Body of pancreas (tissue), 4 donors: ENCODE results near the gene PLEKHG4B. TPM values are rescaled to one million over a fixed set of nuclear protein-coding genes. Genes with fewer than 3 reads are reported as not detected.

Experiments used
- ATAC-seq: fragments of 150-250 bp; one replicate; pipeline ENCODE4 v1.9.1; 2016
- DNase-seq, 4 donors: peaks; one replicate each; pipeline ENCODE4 v3.0.0-alpha.2; 2019
- H3K27ac ChIP-seq, 4 donors: fragments of 200-600 bp; sonication (generic); 1 replicate in 3 of 4; 2 replicates in 1 of 4; pipeline versions ENCODE4 v1.5.1 to v1.6.1; 2016 to 2019; ENCODE audit warnings: mild to moderate bottlenecking in 1 of 4, mixed read lengths in 1 of 4, moderate library complexity in 1 of 4
- H3K27me3 ChIP-seq, 2 donors: fragments of 200-600 bp; sonication (generic); one replicate each; pipeline ENCODE4 v1.6.0; 2016; ENCODE audit warnings: mild to moderate bottlenecking in 1 of 2
- H3K36me3 ChIP-seq, 2 donors: fragments of 200-600 bp; sonication (generic); replicated peaks in 1 of 2; 2 replicates each; pipeline ENCODE4 v1.5.1; 2016; ENCODE audit warnings: low read depth in 2 of 2; ENCODE audit not compliant: insufficient read depth in 1 of 2
- H3K4me1 ChIP-seq: fragments of 200-600 bp; sonication (generic); one replicate; pipeline ENCODE4 v1.6.0; 2016
- H3K4me3 ChIP-seq, 2 donors: fragments of 200-600 bp; sonication (generic); 1 replicate in 1 of 2; 2 replicates in 1 of 2; pipeline ENCODE4 v1.5.1; 2016 to 2019
- H3K9me3 ChIP-seq, 3 donors: fragments of 200-600 bp; sonication (generic); 1 replicate in 2 of 3; 2 replicates in 1 of 3; pipeline ENCODE4 v1.5.1; 2016
- CTCF ChIP-seq, 7 experiments: fragments of 450-650 bp in 4 of 7; fragments of 200-600 bp in 3 of 7; sonication (generic) in 3 of 7; IDR thresholded peaks; one replicate each; pipeline ENCODE4 v1.5.1; 2016 to 2019; ENCODE audit warnings: antibody characterized with exemption in 7 of 7
- POLR2A ChIP-seq, 3 donors: fragments of 450-650 bp; IDR thresholded peaks; one replicate each; pipeline ENCODE4 v1.6.1; 2016; ENCODE audit warnings: antibody characterized with exemption in 3 of 3, mild to moderate bottlenecking in 2 of 3
- WGBS, 2 donors: methylation state at CpG; one replicate each; pipeline ENCODE4 v1.1.5; 2017; 5-methylcytosine and 5-hydroxymethylcytosine counted together
- intact Hi-C: fragments of 100-400 bp; cut with DNase I; formaldehyde crosslinking; loops from one replicate; pipeline ENCODE4 v1.15.1; 2023
- total RNA-seq, 2 donors: library from RNA; depleted of rRNA; stranded (reverse); fragments of >200 nt; gene quantifications; one replicate each; pipeline ENCODE4 v1.1.0, GENCODE V29; 2016

The PLEKHG4B gene
- total RNA-seq, 2 donors from 2014 or later, result 0.99 to 1.3 TPM

DNA sequence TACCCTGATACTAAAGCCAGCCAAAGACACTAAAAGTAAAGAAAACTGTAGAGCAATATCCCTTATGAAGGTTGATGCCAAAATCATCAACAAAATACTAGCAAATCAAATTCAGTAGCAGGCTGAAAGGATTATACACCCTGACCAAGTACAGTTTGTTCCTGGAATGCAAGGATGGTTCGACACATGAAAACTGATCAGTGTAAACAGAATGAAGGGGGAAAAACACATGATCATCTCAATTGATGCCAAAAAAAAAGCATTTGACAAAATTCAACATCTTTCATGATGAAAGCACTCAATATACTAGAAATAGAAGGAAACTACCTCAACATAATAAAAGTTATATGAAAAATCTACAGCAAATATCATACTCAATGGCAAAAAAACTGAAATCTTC, 55.8 kb downstream of the PLEKHG4B start:
- 92 to 100% methylated on average over 1 of the region's 1 CpG for WGBS, 2 donors
- peaks cover 0 to 16% (median 0%) of the 10 kb centered on the region in 3 donors for H3K9me3 ChIP-seq
- no peak overlapping the region for H3K4me3 ChIP-seq
- no peak for DNase-seq
- no peaks in the 10 kb centered on the region for H3K36me3 ChIP-seq
- no peak overlapping the region for H3K27ac ChIP-seq
- no peak for ATAC-seq
- no peaks in the 10 kb centered on the region for H3K27me3 ChIP-seq
- TF ChIP-seq CTCF (IDR thresholded peaks at IDR 0.05), result no peak
- no peak for TF ChIP-seq POLR2A (IDR thresholded peaks at IDR 0.05)
- intact Hi-C loops, result no loop called here
- no peaks in the 10 kb centered on the region for H3K4me1 ChIP-seq

GRCh38 chr5:149745-150485, 57.9 kb downstream of the PLEKHG4B start:
- H3K27ac ChIP-seq, result no peak overlapping the region
- intact Hi-C loops, result no loop called here

DNA sequence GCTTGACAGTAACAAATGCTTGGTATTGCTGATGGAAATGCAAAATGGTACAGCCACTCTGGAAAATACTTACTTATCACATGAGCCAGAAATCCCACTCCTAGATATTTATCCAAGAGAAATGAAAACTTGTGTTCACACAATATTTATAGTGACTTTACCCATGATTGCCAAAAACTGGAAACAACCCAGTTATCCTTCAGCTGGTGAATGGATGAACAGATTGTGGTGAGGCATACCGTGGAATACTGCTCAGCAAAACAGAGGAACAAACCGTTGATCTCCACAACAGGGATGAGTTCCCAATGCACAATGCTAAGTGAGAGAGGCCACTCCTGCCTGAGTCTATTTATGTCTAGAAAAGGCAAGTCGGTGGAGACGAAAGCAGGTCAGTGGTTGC, 58.8 kb downstream of the PLEKHG4B start:
- DNase-seq, result no peak
- intact Hi-C loops, result no loop called here
- TF ChIP-seq POLR2A (IDR thresholded peaks at IDR 0.05) (no peak), CTCF (IDR thresholded peaks at IDR 0.05) (no peak)
- no peak overlapping the region for H3K4me3 ChIP-seq
- H3K4me1 ChIP-seq, result no peaks in the 10 kb centered on the region
- no peaks in the 10 kb centered on the region for H3K36me3 ChIP-seq
- H3K27ac ChIP-seq, result no peak overlapping the region
- no peak for ATAC-seq
- WGBS, 2 donors, result 72 to 86% methylated on average over 4 of the region's 4 CpGs
- H3K9me3 ChIP-seq, result peaks cover 0 to 16% (median 0%) of the 10 kb centered on the region in 3 donors
- H3K27me3 ChIP-seq, result no peaks in the 10 kb centered on the region

More at GRCh38 chr5:149745-150485, 57.9 kb downstream of the PLEKHG4B start:
- peaks cover 0 to 16% (median 0%) of the 10 kb centered on the region in 3 donors for H3K9me3 ChIP-seq
- TF ChIP-seq POLR2A (IDR thresholded peaks at IDR 0.05), result no peak
- TF ChIP-seq CTCF (IDR thresholded peaks at IDR 0.05), result no peak
- H3K36me3 ChIP-seq, result no peaks in the 10 kb centered on the region
- no peaks in the 10 kb centered on the region for H3K27me3 ChIP-seq
- no peak overlapping the region for H3K4me3 ChIP-seq
- no peak for ATAC-seq
- 60 to 62% methylated on average over 6 of the region's 6 CpGs for WGBS, 2 donors
- no peaks in the 10 kb centered on the region for H3K4me1 ChIP-seq
- no peak for DNase-seq

DNA sequence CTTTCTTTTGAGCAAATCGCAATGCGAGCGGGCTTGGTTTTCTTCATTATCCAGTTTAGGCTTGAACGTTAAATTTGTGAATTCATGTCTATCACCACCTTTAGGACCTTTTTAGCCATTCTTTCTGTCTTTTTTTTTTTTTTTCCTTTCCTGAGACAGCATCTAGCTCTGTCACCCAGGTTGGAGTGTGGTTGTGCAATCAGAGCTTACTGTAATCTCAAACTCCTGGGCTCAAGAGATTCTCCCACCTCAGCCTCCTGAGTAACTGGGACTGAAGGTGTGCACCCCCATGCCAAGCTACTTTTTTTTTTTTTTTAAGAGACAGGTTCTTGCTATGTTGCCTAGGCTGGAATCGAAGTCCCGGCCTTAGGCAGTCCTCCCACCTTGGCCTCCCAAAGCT, 60.1 kb downstream of the PLEKHG4B start:
- no peak for DNase-seq
- no peaks in the 10 kb centered on the region for H3K27me3 ChIP-seq
- intact Hi-C loops, result no loop called here
- peaks cover 0 to 10% (median 0%) of the 10 kb centered on the region in 3 donors for H3K9me3 ChIP-seq
- TF ChIP-seq CTCF (IDR thresholded peaks at IDR 0.05), result no peak
- TF ChIP-seq POLR2A (IDR thresholded peaks at IDR 0.05), result no peak
- H3K4me1 ChIP-seq, result no peaks in the 10 kb centered on the region
- no peaks in the 10 kb centered on the region for H3K36me3 ChIP-seq
- H3K27ac ChIP-seq, result no peak overlapping the region
- WGBS, 2 donors, result 94 to 98% methylated on average over 6 of the region's 6 CpGs
- no peak for ATAC-seq
- H3K4me3 ChIP-seq, result no peak overlapping the region

- WGBS, 2 donors, result 85 to 88% methylated on average over 8 of the region's 8 CpGs
- Histone ChIP-seq H3K9me3 (no peaks in the 10 kb centered on the region), H3K4me1 (no peaks in the 10 kb centered on the region), H3K27me3 (no peaks in the 10 kb centered on the region), H3K36me3 (no peaks in the 10 kb centered on the region), H3K27ac (no peak overlapping the region), H3K4me3 (no peak overlapping the region)
- no peak for TF ChIP-seq CTCF (IDR thresholded peaks at IDR 0.05)
- TF ChIP-seq POLR2A (IDR thresholded peaks at IDR 0.05), result no peak
- no peak for DNase-seq
- ATAC-seq, result no peak
- intact Hi-C loops, result no loop called here
Observed at GRCh38 chr5:153256-153655, 61.3 kb downstream of the PLEKHG4B start.
